ENCODE results near the gene TFIP11.

TFIP11 gene

DNA sequence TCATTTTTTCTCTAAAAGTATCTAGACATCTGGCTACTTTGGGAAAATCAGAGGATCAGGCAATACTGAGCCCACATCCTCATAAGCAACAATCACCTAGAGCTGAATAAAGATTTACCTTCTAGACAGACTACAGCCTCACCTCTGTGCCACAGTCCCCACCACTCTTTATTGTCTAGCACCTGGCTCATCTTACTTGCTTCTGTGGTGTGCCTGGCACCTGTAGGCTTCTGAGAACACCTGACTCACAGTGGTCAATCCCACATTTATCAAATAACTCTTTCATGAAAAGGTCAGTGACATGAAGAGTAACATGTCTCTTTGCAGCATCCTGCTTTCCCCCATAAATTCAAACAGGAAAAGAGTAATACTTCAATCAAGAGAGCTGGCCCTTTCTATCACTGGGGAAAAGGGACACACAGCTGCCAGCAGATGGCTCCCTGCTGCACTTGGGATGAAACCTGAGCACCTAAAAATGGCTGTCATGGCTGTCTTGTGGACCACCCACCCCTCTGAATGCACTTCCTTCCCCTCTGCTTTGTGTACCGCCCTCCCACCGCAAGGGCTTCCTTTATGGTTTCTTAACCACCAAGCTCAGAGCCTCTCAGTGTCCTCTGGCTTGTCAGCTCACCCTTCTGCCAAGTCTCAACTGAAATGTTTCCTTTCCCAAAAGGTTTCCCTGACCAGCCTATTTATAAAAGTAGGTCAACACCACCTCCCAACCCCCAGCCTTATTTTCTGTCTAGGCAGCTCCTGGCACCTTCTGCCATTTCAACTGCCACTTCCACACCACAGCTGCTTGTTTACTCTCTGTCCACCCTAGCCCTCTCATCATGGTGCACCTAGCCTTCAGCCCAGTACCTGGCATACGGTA is 9.3 kb downstream of the TFIP11 start:
- DNase-seq, result peak; percentile 39 to 59

DNA sequence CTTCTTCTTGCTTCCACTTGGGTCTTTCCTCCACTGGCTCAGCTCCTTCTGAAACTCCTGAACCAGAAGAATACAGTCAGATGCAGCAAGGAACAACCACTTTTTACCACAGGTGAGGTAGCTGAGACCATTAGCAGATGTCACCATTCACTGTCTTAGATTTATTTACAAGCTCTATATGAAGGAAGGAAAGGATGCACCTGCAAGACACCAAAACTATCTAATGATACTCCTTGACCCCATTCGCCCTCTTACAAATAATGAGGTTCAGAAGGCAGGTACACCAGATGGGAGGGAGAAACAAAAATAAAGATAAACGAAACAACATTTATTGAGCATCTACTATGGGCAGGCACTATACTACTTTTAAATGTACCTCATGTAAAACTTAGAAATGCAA is 10.3 kb downstream of the TFIP11 start:
- DNase-seq, result no peak

DNA sequence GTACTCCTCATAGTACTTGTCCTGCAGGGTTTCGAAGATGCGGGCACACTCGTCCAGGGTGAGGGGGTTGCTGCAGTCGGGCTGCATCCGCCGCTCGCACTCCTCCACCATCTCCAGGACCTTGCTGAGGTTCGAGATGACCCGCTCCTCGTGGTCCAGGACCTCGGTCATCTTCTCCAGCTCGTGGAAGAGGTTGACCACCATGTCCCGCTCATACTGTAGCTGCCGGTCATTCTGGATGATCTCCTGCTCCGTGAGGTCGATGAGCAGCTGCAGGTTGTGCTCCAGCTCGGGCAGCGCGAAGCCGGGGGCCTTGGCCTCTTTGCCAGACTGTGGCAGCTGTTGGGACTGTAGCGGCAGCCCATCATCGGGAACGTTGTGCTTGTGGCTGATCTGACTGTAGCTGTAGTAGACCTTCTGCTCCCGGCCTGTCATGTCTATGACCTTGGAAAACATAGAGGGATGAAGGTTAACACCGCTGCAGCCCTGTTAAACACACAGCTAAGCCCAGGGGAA is 13.0 kb downstream of the TFIP11 start:
- no peak for DNase-seq

DNA sequence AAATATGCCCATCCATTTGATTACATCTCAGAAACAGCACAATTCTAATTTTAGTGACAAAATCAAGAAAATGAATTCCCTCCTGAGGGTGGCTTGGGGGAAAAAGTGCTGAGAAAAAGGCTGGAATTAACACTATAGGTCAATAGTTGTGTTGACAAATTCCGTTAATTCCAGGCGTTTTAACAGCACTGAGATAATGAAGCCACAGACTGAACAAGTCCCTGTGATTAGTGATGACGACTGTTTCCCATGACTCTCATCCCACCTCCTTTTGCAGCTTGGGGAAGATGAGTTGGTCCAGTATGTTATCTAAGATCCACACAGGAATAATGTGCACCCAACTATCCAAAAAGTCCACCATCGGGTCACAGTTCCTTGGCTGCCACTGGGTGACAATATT is 15.8 kb downstream of the TFIP11 start:
- DNase-seq, result no peak

DNA sequence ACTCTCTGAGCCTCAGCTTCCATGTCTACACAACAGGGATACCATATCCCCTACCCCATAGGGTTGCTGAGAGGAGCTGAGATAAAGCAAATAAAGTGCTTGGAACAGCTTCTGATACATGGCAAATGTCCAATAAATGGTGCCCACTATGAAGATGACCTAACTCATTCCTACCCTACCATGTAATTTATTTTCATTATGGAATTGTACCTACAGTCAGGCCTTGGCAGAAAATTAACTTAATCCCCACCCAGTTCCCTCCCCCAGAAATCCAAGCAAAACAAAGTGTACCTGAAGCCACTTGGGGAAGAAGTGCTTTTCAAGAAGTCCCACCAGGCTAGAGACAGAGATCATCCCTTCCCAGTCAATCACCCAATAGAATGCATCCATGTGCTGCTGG is 17.8 kb downstream of the TFIP11 start:
- no peak for DNase-seq

DNA sequence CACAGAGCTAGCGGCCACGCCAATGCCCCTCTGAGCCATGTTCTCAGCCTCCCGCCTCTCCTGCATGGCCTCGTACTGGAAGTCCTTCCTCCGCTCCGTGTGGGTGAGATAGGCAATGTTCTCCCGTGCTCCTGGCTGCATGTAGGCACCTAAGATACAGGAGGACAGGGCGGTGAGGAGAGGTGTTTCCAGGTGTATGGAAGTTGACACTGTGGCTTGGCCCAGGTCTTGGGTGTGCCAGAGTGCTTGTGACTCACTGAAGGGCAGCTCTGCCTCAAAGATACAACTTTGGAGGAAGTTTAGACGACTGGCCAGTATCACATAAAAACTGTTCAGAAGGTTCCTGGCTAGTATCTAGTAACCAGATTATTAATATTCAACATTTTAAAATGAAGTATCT is 20.1 kb downstream of the TFIP11 start:
- DNase-seq, result no peak

DNA sequence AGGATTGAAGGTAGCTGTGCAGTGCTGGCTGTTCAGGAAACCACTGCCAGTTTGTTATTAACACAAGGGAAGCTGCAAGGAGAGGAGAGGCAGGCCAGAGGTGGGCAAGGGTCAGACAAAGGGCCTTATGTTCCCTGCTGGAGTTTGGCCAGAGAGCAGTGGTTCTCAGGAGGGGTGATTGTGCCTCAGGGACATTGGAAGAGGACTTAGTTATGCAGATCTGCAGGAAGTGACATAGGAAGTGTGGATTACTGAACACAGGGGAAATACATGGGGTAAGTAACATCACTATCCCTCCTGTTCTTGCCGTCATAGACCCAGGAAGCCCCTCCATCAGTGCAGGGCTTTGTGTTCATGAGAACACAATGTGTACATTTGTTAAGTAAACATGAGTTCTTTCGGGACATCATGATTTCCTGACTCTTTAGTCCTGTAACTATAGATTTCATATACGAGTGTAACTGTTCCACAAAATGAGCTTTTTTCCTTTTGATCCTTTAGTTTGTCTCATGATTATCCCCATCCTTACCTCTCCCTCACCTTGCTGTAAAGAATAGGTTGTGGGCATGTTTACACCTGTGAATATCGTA is 22.7 kb downstream of the TFIP11 start:
- no peak for DNase-seq

DNA sequence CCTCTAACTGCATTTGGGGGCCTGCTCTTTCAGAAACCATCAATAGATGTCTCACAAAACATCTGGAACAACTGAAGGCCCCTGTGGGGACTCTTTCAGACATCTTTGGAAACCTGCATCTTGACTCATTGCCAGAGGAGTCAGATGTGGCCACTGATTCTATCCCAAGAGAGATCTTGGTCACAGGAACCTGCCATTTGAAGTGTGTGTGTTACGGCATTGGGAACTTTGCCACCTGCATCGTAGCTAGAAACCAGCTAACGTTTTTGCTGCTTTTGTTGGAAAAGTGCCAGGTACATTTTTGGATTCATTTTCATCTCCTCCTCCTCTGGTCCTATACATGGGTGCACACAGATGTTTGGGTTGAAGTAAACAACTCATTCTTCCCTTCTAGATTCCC is 24.3 kb downstream of the TFIP11 start:
- DNase-seq, result no peak

DNA sequence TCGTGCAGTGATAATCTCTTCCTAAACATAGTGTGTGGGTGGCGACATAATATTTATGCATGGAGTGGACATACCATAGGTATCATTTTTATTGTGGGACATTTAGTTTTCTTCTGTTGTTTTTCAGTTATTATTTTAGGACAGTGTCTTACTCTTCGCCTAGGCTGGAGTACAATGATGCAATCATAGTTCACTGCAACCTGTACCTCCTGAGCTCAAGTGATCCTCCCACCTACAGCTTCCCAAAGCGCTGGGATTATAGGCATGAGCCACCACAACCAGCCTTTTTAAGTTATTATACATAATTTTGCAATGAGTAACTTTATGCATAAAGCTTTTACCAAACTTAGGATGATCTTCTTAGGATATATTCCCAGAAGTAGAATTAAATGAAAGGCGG is 25.9 kb downstream of the TFIP11 start:
- DNase-seq, result no peak

DNA sequence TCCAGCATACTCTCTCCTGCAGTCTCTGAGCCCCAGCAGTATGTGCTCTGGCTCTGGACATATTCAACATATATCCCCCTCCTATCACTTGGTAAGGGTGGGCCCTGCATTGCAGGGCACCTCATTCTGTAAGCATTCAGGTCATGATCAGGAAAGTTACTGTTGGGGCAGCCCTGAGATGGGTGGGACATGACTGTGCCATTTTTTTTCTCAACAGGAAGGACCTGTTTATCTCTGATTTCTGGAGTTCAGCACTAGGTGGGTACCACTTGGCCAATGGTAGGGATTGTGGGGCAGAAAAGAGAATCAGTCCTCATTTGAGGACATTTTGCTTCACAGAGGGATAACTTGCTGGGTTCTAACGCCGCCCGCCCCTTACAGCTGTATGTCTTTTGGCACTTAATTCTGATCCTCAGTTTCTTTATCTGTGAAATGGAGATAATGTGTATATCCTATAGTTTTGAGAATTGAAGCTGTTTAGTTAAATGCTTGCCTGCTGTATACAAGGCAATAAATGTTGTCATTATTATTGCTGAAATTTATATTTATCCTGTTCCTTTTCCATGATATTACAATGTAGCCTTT is 26.4 kb downstream of the TFIP11 start:
- no peak for DNase-seq

DNA sequence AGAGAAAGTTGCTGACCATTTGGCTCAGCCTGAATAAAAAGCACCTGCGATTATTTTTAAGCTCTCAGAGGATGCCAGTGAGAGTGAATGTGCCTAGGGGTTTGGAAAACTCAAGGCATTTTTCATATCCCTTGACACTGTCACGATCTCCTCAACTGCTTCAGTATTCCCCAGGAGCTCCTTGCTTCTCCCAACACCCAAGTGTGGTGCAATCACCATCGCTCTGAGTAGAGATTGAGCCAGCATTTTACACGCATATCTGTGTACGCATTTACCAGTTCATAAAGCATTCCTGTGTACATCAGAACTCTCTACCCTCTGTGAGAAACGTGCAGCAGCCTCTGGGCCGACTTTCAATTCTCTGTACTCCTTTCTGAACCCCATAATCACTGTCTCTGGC is 27.3 kb downstream of the TFIP11 start:
- DNase-seq, result no peak

DNA sequence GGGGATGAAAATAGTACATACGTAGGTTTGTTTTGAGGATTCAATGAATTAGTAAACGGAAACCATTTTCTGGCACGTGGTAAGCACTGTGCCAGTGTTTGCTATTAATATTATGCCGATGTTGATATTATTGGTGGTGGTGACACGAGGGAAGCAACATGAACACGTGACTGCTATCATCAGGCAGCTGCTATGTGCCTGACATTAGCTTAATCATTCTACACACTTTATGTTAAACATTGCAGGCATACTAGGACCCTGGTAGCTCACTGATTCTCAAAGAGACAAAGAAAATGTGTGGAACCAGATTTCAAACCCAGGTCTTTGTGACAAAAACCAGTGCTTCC is 27.9 kb downstream of the TFIP11 start:
- no peak for DNase-seq

DNA sequence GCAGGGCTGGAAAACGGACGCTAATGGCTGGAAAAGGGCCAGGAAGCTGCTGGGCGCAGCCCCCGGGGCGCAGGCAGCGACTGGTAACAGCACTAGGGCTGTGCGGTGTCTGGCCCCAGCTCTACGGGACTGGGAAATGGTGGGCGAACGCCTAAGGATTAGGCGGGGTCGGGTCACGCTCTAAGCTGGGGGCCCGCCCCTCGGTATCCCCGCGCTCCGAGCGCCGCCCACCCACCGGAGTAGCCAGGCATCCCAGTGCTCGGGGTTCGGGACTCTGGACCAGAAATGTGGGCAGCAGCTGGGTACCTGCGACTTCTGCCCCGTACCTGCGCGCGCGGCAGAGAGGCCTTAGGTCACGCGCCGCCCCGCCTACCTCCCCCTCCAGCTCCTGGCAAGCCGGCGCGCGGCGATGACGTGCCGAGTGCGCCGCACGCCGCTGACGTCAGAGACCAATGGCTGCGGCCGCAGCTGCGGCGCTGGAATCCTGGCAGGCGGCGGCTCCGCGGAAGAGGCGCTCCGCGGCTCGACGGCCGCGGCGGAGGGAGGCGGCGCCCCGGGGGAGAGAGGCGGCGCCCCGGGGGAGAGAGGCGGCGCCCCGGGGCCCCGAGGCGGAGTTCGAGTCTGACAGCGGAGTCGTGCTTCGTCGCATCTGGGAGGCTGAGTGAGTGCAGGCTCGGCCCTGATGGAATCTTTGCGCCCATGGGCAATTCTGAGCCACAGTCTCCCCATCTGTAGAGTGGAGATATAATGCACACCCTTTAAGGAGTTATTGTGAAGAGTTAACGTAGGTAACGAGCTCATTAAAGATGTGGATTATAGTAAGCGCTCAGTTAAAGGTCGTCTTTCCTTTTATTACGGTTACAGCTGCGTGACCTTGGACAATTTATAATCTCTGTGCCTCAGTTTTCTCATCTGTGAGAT is 28.6 kb downstream of the TFIP11 start, which contains the start of the genes HPS4 and SRRD:
Gene HPS4, minus strand, starts transcription at position 345 of the 921 bp plus-strand sequence. CDS start 2,021 bp downstream, outside the sequence.
Gene SRRD, plus strand, starts transcription at position 439 of the 921 bp plus-strand sequence. Its CDS starts 14 bp downstream, at position 453.
- DNase-seq, result peak; percentile 88 to 91

DNA sequence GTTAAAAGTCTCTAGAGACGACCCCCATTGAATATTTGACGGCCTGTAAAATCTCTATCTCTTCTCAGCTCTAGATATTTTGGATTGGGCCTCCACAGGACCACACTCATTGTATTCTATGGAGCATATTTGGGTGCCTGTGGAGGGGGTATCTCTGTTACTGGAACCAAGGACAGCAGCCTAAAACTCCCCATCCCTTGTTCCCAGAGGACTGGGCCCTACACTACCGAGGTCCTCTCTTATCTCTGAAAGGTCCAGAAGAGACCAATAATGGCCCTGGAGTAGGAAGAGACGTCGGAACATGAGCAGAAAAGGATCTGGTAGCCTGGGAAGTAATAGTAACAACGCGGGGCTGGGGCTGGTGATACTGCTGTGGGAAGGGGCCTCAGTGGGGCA is 29.2 kb downstream of the TFIP11 start:
- no peak for DNase-seq

DNA sequence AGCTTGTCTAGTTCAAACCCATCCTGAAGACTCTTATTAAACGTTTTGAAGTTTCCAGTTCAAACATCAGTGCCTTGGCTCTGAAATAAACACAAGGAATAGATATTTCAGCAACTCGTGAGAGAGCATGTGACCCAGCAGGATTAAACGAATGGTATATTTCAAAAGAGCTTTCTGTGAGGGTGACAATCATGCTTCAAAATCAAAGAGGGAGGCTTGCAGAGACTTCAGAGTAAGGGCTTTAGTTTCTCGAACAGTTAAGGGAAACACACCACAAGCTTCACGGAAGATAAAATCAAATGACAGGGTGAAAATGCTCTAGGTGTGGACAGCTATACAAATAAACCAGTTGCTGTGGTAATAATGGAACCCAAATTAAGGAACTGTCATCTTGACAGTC is 30.1 kb downstream of the TFIP11 start:
- no peak for DNase-seq

DNA sequence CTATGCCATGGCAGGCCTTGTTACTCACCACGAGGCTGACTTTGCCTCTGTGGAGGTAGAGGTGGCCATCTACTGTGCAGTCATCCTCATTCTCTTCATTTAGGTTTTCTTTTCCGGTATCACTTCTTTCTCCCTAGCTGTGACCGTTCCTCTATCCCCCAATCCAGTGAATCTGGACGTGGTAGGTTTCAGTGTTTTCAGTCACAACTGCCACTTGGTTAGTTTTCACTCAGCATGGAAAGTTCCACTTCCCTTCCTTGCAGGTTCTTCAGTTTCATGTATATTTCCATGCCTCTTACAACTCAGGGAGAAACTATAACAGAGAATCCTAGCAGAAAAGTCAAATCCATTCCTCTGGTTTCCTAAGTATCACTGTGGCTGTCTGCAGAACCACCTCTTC is 30.6 kb downstream of the TFIP11 start:
- peak in 1 of 2 experiments; percentile 21 for DNase-seq

DNA sequence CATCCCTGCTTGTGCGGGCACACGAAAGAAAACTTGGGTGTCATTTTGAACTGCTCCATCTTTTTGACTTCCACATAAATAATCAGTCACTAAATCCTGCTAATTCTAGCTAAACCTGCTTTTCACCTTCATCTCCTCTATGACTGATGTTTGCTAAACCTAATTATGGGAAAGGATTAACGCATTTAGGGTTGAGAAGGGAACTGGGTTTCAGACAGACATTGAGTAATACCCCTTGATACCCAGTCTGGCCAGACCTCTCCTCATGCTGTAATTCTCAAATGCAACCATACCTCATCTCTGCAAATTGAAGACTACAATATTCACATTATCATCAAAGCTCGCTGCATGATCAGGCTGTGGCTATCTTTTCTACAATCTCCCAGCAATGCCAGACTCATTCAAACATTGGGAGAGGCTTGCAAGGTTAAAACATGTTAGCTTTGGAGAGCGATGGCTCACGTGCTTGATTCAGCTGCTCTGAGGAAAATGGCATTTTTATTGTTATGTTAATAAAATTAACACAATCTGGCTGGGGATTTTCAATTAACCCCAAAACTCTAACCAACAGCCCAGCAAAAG is 31.1 kb downstream of the TFIP11 start:
- no peak for DNase-seq

DNA sequence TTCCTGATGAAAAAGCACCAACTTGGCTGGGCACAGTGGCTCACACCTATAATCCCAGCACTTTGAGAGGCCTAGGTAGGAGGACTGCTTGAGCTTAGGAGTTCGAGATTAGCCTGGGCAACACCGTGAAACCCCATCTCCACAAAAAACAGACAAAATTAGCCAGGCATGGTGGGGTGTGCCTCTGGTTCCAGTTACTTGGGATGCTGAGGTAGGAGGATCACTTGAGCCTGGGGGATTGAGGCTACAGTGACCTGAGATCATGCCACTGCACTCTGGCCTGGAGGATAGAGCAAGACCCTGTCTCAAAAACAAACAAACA is 31.7 kb downstream of the TFIP11 start:
- no peak for DNase-seq

DNA sequence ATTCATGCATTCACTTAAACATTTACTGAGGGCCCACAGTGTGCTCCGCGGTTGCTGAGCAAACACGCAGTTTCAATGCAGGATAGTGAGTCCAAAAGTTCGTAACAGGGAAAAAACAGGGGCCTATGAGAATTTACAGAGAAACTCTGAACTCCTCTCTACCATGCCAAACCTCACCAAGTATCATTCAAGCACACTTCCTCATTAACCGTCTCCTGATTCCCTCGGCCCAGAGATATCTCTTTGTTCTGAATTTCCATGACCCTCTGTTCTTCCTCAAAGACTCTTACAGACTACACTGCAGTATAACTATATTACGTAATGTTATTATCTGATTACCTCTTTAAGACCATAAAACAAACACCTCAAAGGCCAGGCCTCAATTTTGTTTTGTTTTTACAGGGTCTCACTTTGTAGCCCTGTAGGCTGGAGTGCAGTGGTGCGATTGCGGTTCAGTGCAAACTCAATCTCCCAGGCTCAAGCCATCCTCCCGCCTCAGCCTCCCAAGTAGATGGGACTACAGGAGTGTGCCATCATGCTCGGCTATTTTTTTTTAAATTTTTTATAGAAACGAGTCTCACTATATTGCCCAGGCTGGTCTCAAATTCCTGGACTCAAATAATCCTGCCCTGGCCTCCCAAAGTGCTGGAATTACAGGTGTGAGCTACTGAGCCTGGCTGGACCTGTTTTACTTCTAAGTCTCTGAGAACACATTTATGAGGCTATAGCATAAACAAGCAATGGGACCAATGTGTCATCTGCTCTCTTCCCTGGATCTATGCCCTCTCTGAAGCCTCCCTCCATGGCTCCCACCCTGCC is 32.3 kb downstream of the TFIP11 start:
- no peak for DNase-seq

DNA sequence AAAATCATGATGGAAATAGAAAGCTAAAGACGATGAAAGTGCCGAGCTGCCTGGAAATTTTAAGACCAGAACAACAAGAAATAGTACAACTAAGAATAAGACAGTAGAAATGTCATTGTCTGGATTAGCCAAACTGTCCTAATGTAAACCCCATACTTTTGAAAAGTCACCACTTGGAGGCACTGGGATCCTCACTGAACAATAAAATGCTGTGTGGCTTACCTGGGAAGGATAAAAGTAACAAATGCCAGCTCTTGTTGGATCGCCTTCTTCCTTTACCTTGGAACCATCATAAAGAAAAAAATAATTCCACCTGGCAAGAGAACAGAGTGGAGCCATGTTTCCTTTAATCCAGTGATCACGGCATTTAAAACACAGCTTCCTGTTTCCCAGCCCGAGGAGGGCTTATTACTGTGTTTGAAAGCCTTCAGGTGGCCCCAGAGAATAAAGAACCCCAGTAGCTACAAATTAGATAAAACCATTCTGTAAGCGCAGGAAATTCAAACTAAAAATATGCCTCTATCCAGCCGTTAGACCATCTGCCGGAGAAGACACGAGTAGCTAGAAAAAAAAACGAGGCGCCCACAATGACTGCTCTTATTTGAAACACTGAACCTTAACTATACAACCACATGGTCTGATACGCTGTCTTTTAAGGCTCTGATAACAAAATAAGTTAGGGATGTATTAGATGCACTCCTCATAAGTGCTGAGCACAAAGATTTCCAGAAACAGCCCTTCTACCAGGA is 33.1 kb downstream of the TFIP11 start:
- no peak for DNase-seq

DNA sequence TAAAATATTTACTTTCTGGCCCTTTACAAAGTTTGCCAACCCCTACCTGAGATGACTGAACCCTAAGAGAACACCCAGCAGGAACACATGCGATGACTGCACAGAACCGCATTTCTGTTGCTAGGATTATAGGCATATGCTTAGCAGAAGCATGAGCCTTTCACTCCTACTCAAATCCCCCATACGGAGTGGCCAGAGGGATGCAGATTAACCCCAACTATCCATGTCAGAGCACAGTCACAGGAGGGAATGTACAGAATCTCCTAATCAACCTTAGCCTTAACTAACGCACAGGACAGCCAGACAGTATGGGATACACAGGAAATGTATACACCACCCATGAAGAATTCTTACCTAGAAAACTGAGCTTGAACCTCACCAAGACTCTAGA is 34.9 kb downstream of the TFIP11 start:
- DNase-seq, result no peak
